Measurements from ENCODE around the gene PLPP4.

Gene PLPP4

DNA sequence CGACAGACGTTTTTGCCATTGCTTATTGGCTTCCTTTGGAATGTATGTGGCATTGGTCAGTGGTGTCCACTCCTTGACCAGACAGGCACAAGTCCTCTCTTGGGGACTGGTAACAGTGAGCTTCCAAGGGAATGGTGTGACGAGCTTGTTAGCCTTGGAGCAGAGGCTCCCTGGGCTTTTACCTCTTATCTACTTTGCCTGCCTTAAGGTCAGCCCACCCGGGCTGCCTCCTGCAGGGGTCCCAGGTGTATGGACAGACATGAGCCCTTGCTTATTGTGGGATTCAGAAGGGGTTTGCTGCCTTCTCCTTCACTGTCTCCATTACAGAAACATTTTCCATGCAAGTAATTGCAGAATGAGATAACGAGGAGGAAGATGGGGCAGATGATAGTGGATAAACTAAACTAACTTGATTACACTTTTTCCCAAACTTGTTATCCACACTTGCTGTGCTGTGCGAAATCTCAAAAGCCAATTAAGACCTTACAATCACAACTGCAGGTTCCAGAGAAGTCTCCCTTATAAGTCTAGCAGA is 29.7 kb downstream of the PLPP4 start:
- no peak for DNase-seq (ENCODE audit: low spot score)

DNA sequence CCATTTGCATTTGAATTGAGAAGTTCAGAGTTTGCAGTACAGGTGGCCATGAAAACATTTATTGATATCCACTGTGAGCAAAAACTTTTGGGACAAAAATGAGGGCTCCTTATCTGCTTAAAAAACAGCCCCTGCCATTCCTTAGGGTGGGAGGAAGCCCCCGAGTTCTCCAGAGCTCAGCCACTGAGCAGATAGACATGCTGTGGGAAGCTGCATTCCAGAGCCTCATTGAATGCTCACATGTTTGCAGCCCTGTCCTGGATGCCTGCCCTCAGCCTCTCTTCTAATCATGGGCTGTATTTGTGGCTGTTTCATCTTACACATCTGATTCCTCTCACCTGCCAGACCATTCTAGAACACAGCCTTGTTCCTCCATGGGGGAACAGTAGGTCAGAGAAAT is 33.3 kb downstream of the PLPP4 start:
- DNase-seq (ENCODE audit: low spot score): no peak

DNA sequence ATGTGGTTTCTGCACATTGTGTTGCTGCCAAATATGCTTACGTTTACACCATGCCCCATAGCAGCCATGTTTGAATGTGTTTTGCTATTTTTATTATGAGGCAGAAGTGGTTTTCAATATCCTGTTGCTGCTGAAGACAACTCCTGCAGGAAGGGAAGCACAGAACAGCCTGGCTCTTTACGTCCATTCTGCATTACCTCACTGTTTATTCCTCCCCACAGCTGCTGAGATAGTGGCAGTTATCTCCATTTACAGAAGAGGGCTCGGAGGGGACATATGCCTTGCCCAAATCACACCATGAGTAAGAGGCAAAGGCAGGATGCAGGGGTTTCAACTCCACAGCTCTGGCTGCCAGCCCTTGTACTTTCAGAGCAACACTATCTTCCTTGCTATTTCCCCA is 35.3 kb downstream of the PLPP4 start:
- no peak for DNase-seq (ENCODE audit: low spot score)

DNA sequence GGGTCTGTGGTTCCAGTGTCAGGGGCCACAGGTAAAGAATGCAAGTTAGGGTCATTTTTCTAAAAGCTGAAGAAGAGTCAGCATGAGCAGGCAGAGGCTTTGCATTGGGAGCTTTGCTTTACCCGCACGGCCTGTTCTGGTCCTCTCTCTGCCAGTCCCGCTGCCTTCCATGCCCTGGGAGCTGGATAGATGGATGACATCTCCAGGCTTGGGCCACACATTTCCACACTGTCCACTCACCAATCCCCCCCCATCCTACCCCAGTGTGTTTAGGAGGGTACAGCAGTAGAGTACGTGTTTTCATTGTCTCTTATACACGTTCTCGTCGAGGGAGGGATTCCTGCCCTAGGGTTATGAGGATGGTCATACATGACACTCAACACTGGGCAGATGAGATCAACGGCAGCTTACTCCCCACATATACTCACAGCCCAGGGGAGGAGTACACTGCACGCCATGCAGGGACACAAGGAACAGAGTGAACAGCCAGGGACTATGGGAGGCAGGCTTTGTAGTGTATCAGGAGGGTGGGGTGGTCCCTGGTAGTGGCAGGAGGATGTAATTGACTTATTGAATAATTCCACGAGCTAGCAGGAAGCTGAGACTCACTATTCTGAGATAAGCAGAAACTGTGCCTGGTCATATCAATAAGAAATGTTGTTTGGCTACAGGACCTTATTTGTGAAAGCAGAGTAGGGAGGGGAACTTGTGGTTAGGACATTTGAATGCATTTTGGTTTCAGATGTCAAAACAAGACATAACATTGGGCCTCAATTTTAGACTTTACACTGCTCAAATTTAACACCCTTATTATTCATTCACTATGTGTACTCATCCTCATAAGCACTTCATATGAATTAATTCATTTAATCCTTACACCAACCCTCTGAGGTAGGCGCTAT is 36.6 kb downstream of the PLPP4 start:
- DNase-seq (ENCODE audit: low spot score): no peak

DNA sequence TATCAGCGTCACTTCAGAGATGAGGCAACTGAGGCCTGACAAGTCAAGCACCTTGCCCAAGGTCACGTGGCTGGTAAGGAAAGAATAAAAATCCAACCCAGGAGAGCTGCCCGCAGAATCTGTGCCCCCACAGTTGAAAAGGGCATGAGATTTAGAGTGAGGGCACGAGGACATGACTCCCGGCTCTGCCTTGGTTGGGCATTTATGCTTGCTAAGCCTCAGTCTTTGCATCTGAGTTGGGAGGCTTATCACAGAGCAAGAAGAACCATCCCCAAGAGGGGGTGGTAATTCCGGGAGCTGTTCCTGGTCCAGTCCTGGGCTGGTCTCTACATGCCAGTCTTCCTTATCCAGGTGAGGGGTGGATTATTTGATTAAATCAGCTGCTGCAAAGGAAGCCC is 37.3 kb downstream of the PLPP4 start:
- no peak for DNase-seq (ENCODE audit: low spot score)

DNA sequence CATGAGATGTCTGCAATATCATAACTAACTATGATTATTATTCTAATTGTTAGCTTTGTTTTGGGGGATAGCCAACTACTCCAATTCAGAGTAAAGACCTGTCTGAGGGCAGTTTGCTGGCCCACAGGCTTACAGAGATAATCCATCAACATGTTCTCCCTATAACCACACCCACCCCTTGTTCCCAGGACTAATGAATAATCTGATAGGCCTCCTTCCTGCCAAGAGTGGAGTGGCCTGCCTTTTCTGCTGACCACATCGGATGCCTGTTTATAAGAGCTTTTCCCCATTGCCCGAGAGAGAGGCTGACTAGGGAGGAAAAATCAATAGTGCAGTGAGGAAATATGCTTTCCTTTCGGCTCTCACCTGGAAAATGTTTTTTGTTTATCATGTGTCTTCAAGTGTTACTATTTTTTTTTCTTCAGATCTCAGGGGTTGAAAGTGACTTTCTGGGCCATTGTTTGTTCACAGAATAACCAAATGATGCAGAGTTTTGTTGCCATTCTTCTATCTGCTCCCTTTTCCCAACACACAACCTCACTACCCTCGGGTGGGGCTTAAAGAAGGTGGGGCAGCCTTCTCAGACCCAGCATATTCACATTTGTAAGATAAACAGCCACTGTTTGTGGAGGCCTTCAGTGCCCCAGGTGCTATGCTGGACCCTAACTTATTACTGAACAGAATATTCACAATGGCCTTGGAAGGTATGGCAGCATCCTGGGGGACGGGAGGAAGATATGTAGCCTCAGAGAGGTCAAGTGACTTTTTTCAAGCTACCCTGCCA is 38.4 kb downstream of the PLPP4 start:
- no peak for DNase-seq (ENCODE audit: low spot score)

DNA sequence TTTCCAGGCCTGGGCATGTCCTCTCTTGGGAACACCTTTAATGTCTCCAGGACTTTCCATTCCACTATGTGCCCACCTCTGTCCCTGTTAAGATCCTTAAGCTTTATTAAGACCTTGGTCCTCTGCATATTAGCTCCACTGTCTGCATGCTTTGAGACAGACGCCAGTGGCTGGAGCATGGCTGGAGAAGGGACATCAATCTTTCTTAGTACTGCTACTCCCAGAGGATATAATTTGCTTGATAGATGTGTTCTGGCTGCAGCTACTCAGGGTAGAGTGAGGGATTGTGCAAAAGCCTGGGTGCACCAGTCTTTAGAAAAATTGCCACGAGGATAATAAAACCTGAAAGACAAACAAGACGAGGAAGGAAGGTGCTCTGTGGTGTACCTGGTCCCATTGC is 42.9 kb downstream of the PLPP4 start:
- DNase-seq (ENCODE audit: low spot score): no peak

DNA sequence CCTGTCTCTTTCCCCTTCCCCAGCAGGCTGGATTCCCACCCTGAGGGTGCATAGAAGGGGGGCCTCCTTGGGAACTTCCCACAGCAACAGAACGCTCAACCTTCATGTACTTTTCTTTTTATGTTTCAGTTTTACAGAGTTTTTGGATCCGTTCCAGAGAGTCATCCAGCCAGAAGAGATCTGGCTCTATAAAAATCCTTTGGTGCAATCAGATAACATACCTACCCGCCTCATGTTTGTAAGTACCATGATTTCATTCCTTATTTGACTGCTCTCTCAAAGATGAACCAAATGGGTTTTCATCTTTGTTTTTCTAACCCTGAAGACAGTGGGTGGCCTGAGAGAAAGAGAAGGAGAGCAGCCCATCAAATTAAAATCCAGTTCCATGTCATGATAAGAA is 46.7 kb downstream of the PLPP4 start:
- DNase-seq (ENCODE audit: low spot score): no peak

DNA sequence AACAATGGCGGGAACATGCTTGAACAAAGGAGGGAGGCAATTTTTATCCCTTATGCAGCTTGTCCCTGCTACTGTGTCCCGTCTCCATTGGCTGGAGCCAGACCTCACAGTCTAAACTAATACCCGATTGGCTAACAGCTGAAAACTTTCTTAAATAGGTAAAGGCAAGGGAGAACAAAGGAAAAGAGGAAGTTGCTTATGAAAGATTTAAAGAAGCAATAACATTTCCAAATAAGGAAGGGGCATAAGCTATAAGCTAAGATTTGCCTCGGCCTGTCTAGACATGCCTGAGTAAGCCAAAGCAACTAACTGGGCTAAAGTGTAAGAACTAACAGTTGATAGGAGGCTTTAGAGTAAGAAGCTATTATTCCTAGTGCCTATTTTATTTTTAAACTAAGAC is 47.2 kb downstream of the PLPP4 start:
- peak; percentile 10 for DNase-seq (ENCODE audit: low spot score)

DNA sequence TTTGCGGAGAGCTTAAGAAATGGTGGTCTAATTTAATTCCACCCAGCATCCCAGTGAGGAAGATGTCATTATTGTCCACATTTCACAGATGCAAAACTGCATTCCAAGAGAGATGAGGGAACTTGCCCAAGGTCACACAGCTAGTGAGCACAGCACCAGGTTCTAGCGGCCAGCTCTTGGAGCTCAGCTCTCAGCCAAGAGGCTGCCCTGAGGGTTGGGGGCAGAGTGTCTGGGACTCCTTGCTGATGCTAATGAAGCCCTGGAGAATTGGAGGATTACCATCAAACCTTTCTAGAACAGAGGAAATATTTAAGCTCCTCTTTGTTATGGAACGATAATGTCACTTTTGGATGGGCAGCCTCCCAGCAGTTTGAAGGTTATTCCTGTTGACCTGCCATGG is 48.0 kb downstream of the PLPP4 start:
- DNase-seq (ENCODE audit: low spot score): no peak

DNA sequence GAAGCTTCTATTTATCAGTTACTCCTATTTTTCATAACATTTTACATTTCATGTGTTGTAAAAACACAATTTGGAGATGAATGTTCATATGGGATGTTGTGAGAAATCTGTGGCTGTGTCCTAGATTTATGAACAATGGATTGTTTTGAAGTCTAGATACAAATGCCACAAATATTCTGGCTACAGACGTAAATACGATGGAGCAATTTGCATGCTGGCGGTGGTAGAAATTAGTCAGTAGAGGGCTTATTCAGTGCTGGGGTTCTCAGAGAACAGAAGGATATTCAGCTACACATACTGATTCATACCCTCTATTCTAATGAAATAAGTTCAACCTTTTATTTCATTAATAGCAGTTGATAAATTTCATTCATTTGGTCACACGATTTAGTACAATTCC is 48.8 kb downstream of the PLPP4 start:
- DNase-seq (ENCODE audit: low spot score): no peak

DNA sequence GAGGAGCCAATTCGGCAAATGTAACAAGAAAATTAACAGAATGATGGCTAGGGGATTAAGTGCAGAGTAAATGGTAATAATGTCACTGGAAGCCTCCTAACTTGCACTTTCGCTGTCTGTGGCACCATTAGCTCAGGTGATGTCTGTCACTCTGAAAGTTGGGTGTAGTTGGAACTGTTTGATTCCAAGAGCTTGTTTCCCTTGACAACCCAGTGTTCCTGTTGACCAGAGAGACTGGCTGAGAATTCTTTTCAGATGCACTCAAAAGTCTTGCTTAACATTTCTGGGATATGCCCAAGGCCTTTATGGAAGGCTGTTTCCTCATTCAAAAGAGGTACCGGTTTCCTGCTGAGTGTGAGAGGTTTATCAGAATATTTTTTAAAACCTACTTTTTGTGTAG is 49.6 kb downstream of the PLPP4 start:
- no peak for DNase-seq (ENCODE audit: low spot score)

DNA sequence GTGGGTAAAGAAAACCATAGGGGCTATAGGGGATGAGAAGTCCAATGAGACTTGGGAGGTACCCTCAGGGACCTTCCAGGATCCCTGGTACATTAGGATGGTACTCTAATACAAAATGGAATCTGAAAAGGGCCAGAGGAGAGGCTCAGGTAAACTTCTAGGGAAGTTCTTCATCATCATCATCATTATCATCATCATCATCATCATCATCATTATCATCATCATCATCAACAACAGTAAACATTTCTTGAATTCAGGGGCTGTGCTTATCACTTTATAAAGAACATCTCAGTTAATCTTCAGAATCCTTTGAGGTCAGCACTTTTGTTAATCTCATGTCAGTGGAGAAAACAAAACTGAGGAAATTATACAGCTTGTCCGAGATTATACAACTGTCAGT is 50.1 kb downstream of the PLPP4 start:
- no peak for DNase-seq (ENCODE audit: low spot score)

DNA sequence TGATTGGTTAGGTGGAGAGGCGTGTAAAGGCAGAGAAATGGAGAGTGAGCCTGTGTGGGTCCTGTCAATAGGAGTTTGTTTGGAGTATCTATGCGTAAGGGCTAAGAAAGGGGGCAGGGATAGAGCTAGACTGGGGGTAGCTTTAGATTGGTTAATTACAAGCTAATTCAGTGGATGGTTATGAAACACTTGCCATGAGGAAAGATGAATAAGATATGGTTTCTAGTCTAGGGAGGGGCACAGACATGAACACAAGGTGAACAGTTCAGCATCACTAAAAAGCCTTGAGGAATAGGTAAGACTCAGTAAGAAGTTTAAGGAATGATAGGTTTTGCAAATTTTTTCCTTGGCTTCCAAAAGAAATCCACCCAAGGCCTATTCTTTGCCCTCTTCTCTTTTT is 50.6 kb downstream of the PLPP4 start:
- DNase-seq (ENCODE audit: low spot score): no peak

DNA sequence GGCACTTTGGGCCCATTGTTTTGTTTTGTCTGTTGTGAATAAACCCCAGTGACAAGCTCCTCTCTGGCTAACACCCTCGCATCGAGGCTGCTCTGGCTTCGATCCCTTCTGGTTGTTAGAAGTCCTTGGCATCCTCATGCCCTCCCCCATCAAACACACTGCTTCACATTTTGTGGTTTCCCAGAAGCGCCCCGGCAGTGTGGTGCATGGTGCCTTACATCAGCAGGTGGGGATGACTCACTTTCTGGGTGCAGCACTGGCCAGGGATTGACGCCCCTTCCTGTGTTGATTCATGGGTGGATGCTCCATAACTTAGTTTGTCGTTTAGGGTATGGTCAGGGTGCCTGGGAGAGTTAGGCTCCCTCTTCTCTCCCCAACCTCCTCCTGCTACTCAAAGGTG is 51.4 kb downstream of the PLPP4 start:
- DNase-seq (ENCODE audit: low spot score): peak; percentile 68

DNA sequence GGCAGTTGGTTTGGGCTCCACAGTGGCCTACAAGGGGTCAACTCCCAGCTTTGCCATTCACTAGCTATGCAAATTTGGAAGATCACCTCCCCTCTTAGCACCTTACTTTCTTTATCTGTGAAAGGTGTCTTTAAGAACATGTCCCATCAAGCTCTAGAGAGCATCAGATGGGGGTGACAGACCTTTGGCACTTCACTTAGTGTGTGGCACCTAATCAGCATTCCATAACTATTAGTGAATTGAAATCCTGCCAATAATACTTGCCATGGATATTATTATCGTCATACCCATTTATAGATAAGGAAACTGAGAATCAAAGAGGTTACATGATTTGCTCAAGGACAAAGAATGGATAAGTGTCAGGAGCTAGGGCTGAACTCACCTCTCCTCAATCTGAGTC is 51.9 kb downstream of the PLPP4 start:
- peak; percentile 6 for DNase-seq (ENCODE audit: low spot score)

DNA sequence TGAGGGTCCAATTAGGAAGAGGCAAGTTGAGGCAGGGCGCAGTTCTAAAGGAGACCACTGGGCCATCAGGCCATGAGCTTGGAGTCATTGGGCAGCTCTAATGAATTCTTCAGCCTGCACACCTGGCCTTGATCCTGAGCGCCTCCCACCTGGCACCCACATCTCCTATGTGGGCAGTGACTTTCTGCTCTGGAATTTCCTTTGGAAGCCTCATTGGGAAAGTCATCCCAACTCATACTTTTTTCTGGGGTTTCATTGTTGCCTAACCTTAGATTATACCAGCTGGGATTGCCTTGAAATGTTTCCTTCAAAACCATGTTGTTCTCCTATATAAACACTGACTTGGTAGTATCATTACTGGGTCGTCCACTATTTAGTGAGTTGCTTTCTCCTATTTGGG is 54.1 kb downstream of the PLPP4 start:
- DNase-seq (ENCODE audit: low spot score): peak; percentile 23

DNA sequence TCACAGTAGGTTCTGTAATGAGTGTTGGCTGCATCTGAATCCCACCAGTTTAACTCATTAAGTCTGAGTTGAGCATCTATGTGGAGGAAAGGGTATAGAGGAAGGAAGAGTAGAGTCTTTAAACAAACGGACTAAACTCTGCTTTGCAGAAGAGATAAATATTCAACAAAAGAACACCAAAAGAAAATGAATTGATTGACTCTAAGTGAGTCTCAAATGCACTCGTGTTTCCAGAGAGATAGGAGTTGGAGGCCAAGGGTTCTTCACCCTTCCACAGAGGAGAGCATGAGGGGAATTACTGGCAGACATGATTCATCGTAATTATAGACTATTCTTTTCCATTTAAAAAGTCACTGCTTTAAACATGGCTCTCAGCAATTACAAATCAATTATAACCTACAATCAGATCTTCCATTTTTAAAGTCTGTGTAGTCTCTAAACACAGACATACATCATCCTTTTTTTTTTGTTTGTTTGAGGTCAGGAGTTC is 56.3 kb downstream of the PLPP4 start:
- DNase-seq (ENCODE audit: low spot score): no peak

DNA sequence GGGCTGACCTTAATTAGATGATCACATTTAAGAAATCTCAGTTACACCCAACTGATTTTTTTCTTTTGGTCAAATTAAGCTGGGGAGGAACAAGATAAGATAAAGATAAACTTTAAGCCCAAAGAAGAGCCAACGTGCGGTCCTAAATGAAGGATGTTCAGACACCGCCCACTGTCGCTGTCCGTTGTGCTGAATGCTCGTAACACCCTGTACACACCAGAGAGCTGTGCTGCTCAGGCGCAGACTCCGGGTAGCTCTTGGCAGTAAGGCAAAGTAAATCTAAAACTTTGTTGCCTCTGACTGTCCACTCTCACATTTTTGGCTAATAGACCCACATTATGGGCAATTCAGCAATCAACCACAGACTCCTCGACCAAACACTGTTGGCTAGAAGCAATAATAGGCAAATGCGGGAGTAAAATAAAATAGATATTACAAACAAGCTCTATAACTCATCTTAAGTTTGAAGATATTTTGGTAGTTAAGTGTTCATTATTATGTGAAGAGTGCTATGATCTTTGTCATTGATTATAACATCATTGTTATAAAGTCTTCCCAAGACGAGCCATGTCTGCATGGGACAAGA is 57.1 kb downstream of the PLPP4 start:
- peak; percentile 36 for DNase-seq (ENCODE audit: low spot score)

DNA sequence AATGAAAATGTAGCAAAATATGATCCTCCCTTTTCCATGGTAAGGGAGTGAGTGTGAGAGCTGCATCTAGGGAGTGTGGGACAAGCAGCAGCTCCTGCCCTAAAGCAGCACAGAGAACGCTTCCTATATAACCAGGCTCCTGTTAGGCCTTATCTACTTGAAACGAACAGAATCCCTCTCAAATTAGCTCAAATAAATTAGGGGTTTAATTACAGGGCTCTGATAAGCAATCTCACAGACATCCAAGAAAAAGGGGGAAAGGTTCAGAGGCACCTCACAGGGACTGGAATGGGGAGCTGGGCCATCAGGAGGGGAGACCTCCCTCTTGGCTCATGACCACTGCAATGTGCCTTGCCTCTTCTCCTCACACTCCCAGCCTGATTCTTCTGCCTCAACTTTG is 57.9 kb downstream of the PLPP4 start:
- no peak for DNase-seq (ENCODE audit: low spot score)

DNA sequence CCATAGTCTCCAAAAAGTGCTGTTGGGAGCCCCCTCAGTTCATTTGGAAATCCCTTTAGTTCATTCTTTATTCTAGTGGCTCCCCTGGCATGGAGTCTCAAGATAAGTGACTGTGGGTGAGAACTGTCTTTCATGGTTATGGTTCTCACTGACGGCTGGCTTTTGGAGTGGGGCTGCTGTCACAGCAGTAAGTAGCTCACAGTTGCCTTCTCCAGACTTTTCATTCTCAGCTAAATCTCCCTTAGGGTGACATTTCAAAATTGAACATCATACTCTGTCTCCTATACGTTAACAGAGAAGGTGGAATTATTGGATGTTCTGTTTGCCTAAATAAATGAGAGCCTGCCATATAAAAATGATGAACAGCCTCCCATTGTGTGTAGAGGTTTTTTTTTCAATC is 58.7 kb downstream of the PLPP4 start:
- no peak for DNase-seq (ENCODE audit: low spot score)

DNA sequence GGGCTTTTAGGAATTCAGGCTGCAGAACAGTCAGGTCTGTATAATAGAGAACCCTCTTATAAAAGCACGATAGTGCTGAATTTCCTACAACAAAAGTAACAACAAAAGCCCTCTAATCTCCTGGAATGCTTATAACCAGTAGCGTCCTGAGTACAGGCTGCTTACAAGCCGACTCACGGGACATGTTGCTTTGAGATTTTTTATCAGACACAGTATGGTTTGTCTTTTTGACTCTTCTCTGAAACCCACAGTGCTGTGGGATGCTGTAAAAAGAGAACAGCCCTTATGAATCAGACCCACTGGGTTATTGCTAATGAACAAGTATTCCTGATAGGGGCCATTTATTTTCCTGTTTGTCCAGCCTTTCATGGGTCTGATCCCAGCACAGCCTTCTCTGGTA is 59.4 kb downstream of the PLPP4 start:
- no peak for DNase-seq (ENCODE audit: low spot score)

DNA sequence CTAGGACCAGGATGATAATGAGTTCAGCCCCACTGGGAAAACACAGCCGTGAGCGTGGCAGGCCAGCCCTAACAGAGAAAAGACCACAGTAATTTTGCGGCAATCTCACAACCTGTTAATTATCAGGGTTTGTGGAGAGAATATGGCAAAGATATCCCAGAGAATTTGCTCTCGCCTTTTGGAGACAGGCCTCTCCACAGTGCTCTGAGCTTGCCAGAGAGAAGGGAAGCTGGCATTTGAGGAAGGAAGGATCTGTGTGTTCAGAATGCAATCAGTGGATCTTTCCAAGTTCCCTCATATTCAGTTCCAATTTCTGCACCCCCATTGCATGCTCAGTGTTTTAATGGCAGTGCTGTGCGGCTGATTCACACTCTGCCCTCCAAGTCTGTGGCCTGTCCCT is 60.2 kb downstream of the PLPP4 start:
- no peak for DNase-seq (ENCODE audit: low spot score)
